CD8-positive, alpha-beta memory T cell (primary cell): ENCODE measurements around the gene MOV10. TPM values are rescaled to one million over a fixed set of nuclear protein-coding genes. Genes with fewer than 3 reads are reported as not detected.
"Not testable (repeated sequence)": the region's sequence is repeated elsewhere in the genome, so short reads cannot be mapped to it uniquely, and the experiment has no call there.

Experiments used
- CTCF ChIA-PET: fragments of 350-600 bp; sonication (Branson Sonifier 250); formaldehyde crosslinking; loops from one replicate; lab custom pipeline; 2021; ENCODE audit warnings: antibody characterized with exemption; lab: Charles Lee
- POLR2A ChIA-PET: fragments of 350-600 bp; sonication (Branson Sonifier 250); formaldehyde crosslinking; loops from one replicate; lab custom pipeline; 2021; ENCODE audit warnings: antibody characterized with exemption; lab: Charles Lee
- DNase-seq, 5 donors: peaks; one replicate each; pipeline versions ENCODE4 v3.0.0 to v3.0.0-alpha.2; 2020 to 2022; ENCODE audit warnings: mixed read lengths in 1 of 5
- H3K27ac ChIP-seq: one replicate; pipeline ENCODE4 v1.7.0; 2013; ENCODE audit warnings: low read depth, mild to moderate bottlenecking, low read length, moderate library complexity
- H3K27me3 ChIP-seq: 2 replicates; pipeline ENCODE4 v1.7.0; 2013; ENCODE audit warnings: low read length, mild to moderate bottlenecking; ENCODE audit not compliant: insufficient read depth, poor library complexity, severe bottlenecking
- H3K36me3 ChIP-seq: 2 replicates; pipeline ENCODE4 v1.7.0; 2013; ENCODE audit warnings: mild to moderate bottlenecking, low read length, moderate library complexity; ENCODE audit not compliant: insufficient read depth
- H3K4me1 ChIP-seq: 2 replicates; pipeline ENCODE4 v1.7.0; 2013; ENCODE audit warnings: mild to moderate bottlenecking, low read length, moderate library complexity; ENCODE audit not compliant: insufficient read depth
- H3K4me3 ChIP-seq: 2 replicates; pipeline ENCODE4 v1.7.0; 2013; ENCODE audit warnings: mild to moderate bottlenecking, low read length
- H3K9me3 ChIP-seq: 2 replicates; pipeline ENCODE4 v1.7.0; 2013; ENCODE audit warnings: mild to moderate bottlenecking, low read length
- H3K27ac Mint-ChIP-seq, 8 donors: one replicate each; pipeline ENCODE4 v1.8.0; 2020 to 2021; ENCODE audit warnings: mixed read lengths in 8 of 8, mild to moderate bottlenecking in 6 of 8, inconsistent platforms in 3 of 8, moderate library complexity in 3 of 8
- H3K27me3 Mint-ChIP-seq, 2 donors: one replicate each; pipeline ENCODE4 v1.8.0; 2020 to 2021; ENCODE audit warnings: mixed read lengths in 2 of 2, mild to moderate bottlenecking in 1 of 2, moderate library complexity in 1 of 2
- H3K36me3 Mint-ChIP-seq, 3 donors: one replicate each; pipeline ENCODE4 v1.8.0; 2020 to 2021; ENCODE audit warnings: mixed read lengths in 3 of 3, inconsistent platforms in 1 of 3, mild to moderate bottlenecking in 1 of 3
- H3K4me1 Mint-ChIP-seq, 3 donors: one replicate each; pipeline ENCODE4 v1.8.0; 2020 to 2021; ENCODE audit warnings: mixed read lengths in 3 of 3, inconsistent platforms in 1 of 3, mild to moderate bottlenecking in 1 of 3
- H3K4me3 Mint-ChIP-seq, 7 donors: one replicate each; pipeline ENCODE4 v1.8.0; 2020 to 2021; ENCODE audit warnings: mixed read lengths in 7 of 7, mild to moderate bottlenecking in 6 of 7, moderate library complexity in 4 of 7, inconsistent platforms in 2 of 7
- H3K9me3 Mint-ChIP-seq, 5 donors: one replicate each; pipeline ENCODE4 v1.8.0; 2020 to 2022; ENCODE audit warnings: mixed read lengths in 5 of 5, mild to moderate bottlenecking in 3 of 5, moderate library complexity in 2 of 5, inconsistent platforms in 1 of 5
- polyA plus RNA-seq: library from polyadenylated mRNA; unstranded; fragments of 300-500 nt; fragmentation: Illumina TruSeq; gene quantifications from one replicate; pipeline ENCODE4 v1.2.3, GENCODE V29; 2021
- total RNA-seq, 2 experiments: library from RNA; stranded (reverse); gene quantifications; one replicate each; pipeline ENCODE4 v1.2.3, GENCODE V29; 2021

The MOV10 gene
- total and polyA plus RNA-seq, 3 experiments from 2014 or later: 29.9 to 33.7 (median 31.0) TPM

DNA sequence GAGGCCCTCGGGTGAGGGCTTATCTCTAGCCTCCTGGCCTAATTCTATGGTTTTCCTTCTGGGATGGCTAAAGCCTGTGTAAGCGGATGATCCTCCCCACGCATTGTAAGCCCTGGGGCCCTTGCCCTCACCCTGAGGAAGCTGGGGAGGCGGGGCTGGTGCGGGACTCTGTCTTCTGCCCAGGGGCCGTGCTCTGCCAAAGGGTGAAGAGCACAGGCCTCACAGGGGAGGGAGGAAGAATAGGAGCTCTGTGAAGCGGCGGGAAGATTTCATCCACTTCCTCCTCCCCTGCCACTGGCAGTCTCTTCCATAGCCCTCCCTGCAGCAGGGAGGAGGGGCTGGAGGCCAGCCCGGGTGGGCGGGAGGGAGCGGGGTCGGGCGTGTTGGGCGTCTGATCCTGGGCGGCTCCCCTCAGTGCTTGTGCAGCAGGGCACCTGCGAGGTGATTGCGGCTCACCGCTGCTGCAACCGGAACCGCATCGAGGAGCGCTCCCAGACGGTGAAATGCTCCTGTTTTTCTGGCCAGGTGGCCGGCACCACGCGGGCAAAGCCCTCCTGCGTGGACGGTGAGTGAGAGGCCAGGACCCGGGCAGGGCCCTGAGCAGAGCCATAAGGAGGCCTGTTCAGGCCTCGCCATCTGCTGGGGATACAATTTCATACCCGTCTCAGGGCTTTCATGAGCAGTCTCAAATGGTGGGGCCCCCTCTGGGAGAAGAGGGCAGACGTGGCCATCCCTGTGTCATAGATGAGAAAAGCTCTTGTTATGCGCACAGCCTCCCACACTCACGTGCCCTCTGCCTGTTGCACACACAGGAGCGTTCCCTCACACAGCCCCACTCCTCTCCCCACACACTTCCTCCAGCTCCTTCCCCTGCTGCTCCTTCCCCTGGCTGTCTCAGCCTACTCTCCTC is 48.4 kb downstream of the MOV10 start:
- POLR2A ChIA-PET: no interaction called here
- H3K27me3 ChIP-seq: peaks cover 8% of the 10 kb centered on the region
- H3K4me3 ChIP-seq: no peak overlapping the region
- no peak for DNase-seq
- CTCF ChIA-PET: no interaction called here
- Mint-ChIP-seq H3K4me1 (peaks cover 9 to 18% (median 11%) of the 10 kb centered on the region in 3 donors), H3K36me3 (peaks cover 0 to 1% (median 0%) of the 10 kb centered on the region in 3 donors), H3K4me3 (peak overlapping the region in 3 of 7 donors; percentile 25 to 49 (median 33)), H3K27ac (no peak overlapping the region), H3K27me3 (peaks cover 13 to 24% of the 10 kb centered on the region in 2 donors), H3K9me3 (no peaks in the 10 kb centered on the region)
- H3K4me1 ChIP-seq: no peaks in the 10 kb centered on the region
- no peaks in the 10 kb centered on the region for H3K9me3 ChIP-seq
- no peaks in the 10 kb centered on the region for H3K36me3 ChIP-seq
- no peak overlapping the region for H3K27ac ChIP-seq

DNA sequence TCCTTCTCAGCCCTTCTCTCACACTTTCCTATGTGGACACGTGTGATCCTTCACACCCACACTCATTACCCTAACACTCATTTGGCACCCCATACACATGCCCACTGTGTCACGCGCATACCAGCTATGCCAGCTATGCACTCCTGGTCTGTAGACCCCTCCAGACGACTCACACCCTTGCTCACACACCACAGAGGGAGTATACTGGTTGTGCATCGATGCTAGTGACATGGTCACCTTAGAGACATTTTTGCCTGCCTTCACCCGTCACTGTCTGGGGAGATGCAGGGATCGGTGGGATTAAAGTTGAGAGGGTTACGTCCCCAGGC is 49.0 kb downstream of the MOV10 start:
- H3K9me3 ChIP-seq: no peaks in the 10 kb centered on the region
- no peaks in the 10 kb centered on the region for H3K4me1 ChIP-seq
- no peaks in the 10 kb centered on the region for H3K36me3 ChIP-seq
- POLR2A ChIA-PET: no interaction called here
- no peak overlapping the region for H3K27ac Mint-ChIP-seq
- peaks cover 11 to 24% of the 10 kb centered on the region in 2 donors for H3K27me3 Mint-ChIP-seq
- peaks cover 0 to 1% (median 0%) of the 10 kb centered on the region in 3 donors for H3K36me3 Mint-ChIP-seq
- peaks cover 8 to 14% (median 11%) of the 10 kb centered on the region in 3 donors for H3K4me1 Mint-ChIP-seq
- H3K9me3 Mint-ChIP-seq: no peaks in the 10 kb centered on the region
- H3K27ac ChIP-seq: no peak overlapping the region
- CTCF ChIA-PET: no interaction called here
- no peak for DNase-seq
- no peak overlapping the region for H3K4me3 ChIP-seq
- H3K27me3 ChIP-seq: peaks cover 8% of the 10 kb centered on the region
- peak overlapping the region in 2 of 7 donors; percentile 33 to 49 for H3K4me3 Mint-ChIP-seq

DNA sequence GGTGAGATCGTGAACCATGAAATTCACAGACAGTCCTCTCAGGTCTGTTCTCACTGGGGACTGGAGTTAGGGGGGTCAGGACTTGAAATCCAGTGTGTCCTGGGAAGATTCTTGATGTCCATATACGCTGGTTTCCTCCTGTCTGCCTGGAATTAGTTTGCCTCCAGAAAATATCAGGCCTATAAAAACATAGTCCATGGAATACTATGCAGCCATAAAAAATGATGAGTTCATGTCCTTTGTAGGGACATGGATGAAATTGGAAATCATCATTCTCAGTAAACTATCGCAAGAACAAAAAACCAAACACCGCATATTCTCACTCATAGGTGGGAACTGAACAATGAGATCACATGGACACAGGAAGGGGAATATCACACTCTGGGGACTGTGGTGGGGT is 49.8 kb downstream of the MOV10 start:
- H3K36me3 ChIP-seq, H3K4me3 Mint-ChIP-seq, H3K4me3 ChIP-seq, DNase-seq, H3K27ac ChIP-seq, H3K9me3 Mint-ChIP-seq, H3K9me3 ChIP-seq, H3K4me1 ChIP-seq, H3K27ac Mint-ChIP-seq, POLR2A ChIA-PET, H3K36me3 Mint-ChIP-seq, H3K27me3 ChIP-seq: not testable (repeated sequence)
- peaks cover 5 to 12% (median 9%) of the 10 kb centered on the region in 3 donors for H3K4me1 Mint-ChIP-seq
- H3K27me3 Mint-ChIP-seq: peaks cover 11 to 22% of the 10 kb centered on the region in 2 donors
- CTCF ChIA-PET: interaction anchor here (0.6 kb wide), 1 partner anchor 21 kb away, joined by 3 read pairs; no protein-coding TSS in a partner anchor

DNA sequence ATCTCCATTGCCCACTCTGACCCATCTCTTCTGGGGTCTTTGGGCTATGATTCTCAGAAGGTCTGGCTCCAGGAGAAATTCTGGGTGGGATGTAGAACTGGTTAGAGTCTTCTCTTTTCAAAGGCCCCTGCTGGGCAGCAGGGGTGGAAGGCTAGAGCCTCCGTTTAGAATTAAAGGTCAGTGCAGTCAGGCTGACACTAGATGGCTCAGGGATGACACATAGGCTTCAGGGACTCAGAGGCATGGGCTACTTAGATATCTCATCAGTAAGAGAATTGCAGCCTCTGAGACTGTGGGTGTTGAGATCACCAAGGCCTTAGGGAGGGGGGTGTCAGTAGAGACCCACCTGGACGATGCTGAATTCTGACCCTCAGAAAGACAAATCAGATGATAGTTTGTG is 53.3 kb downstream of the MOV10 start:
- ChIA-PET POLR2A (no interaction called here), CTCF (interaction anchor here (1.5 to 1.9 kb wide), 2 partner anchors 9 to 12 kb away, joined by 5 to 13 read pairs; partner anchors contain the start of gene PPM1J)
- Histone ChIP-seq H3K36me3 (no peaks in the 10 kb centered on the region), H3K9me3 (no peaks in the 10 kb centered on the region), H3K4me1 (no peaks in the 10 kb centered on the region), H3K4me3 (no peak overlapping the region), H3K27me3 (no peaks in the 10 kb centered on the region), H3K27ac (no peak overlapping the region)
- H3K4me1 Mint-ChIP-seq: peaks cover 5 to 8% (median 7%) of the 10 kb centered on the region in 3 donors
- no peak for DNase-seq
- no peak overlapping the region for H3K27ac Mint-ChIP-seq
- no peak overlapping the region for H3K4me3 Mint-ChIP-seq
- no peaks in the 10 kb centered on the region for H3K9me3 Mint-ChIP-seq
- peaks cover 0 to 1% (median 0%) of the 10 kb centered on the region in 3 donors for H3K36me3 Mint-ChIP-seq
- H3K27me3 Mint-ChIP-seq: peaks cover 4 to 6% of the 10 kb centered on the region in 2 donors

DNA sequence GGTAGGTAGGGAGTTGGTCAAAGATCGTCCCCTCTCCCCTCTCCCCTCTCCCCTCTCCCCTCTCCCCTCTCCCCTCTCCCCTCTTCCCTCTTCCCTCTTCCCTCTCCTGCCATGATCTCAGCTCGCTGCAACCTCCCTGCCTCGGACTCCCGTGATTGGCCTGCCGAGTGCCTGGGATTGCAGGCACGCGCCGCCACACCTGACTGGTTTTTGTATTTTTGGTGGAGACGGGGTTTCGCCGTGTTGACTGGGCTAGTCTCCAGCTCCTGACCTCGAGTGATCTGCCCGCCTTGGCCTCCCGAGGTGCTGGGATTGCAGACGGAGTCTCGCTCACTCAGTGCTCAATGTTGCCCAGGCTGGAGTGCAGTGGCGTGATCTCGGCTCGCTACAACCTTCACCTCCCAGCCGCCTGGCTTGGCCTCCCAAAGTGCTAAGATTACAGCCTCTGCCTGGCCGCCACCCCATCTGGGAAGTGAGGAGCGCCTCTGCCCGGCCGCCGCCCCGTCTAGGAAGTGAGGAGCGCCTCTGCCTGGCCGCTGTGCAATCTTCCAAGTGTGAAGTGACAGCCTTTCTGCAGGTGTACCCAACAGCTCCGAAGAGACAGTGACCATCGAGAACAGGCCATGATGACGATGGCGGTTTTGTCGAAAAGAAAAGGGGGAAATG is 54.0 kb downstream of the MOV10 start:
- H3K27ac Mint-ChIP-seq, H3K27me3 ChIP-seq, H3K27me3 Mint-ChIP-seq, DNase-seq, H3K36me3 ChIP-seq, H3K4me1 Mint-ChIP-seq, H3K9me3 Mint-ChIP-seq, H3K9me3 ChIP-seq, H3K4me3 Mint-ChIP-seq, H3K36me3 Mint-ChIP-seq, H3K4me1 ChIP-seq, H3K27ac ChIP-seq, POLR2A ChIA-PET, H3K4me3 ChIP-seq, CTCF ChIA-PET: not testable (repeated sequence)

DNA sequence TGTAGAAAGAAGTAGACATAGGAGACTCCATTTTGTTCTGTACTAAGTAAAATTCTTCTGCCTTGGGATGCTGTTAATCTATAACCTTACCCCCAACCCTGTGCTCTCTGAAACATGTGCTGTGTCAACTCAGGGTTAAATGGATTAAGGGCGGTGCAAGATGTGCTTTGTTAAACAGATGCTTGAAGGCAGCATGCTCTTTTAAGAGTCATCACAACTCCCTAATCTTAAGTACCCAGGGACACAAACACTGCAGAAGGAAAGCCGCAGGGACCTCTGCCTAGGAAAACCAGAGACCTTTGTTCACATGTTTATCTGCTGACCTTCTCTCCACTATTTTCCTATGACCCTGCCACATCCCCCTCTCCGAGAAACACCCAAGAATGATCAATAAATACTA is 54.6 kb downstream of the MOV10 start:
- not testable (repeated sequence) for H3K27me3 ChIP-seq, H3K4me3 ChIP-seq, H3K36me3 Mint-ChIP-seq, H3K9me3 Mint-ChIP-seq, H3K9me3 ChIP-seq, H3K4me3 Mint-ChIP-seq, H3K36me3 ChIP-seq, H3K4me1 ChIP-seq, H3K4me1 Mint-ChIP-seq, H3K27me3 Mint-ChIP-seq, H3K27ac Mint-ChIP-seq, DNase-seq, H3K27ac ChIP-seq
- ChIA-PET POLR2A (interaction anchor here (0.6 kb wide), 1 partner anchor 221 kb away, joined by 3 read pairs; no protein-coding TSS in a partner anchor), CTCF (interaction anchor here (1.3 to 2.0 kb wide), 2 partner anchors 8 to 14 kb away, joined by 5 to 7 read pairs; partner anchors contain the start of gene PPM1J)

DNA sequence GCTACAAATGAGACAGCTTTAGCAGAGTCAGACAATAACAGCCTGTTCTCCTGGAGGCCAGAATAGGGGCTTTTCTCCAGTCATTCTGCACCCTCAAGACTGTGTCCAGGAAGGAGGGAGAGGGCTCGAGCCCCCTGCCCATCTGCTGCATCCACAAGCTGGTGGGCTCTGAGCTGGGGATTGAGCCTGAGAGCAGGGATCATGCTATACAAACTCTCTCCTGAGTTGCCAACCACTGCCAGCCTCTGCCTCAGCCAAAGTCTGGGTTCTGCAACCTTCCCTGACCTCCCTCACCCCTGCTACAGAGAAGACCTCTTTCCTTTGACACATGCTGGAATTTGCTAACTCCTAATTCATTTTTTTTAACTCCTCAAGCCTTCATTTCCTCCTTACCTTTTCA is 55.5 kb downstream of the MOV10 start:
- Histone ChIP-seq H3K36me3 (no peaks in the 10 kb centered on the region), H3K27ac (no peak overlapping the region), H3K4me1 (no peaks in the 10 kb centered on the region), H3K9me3 (no peaks in the 10 kb centered on the region), H3K4me3 (no peak overlapping the region), H3K27me3 (no peaks in the 10 kb centered on the region)
- H3K4me1 Mint-ChIP-seq: no peaks in the 10 kb centered on the region
- CTCF ChIA-PET: interaction anchor here (1.3 to 2.0 kb wide), 3 partner anchors 9 to 14 kb away, joined by 5 to 7 read pairs (median 7); partner anchors contain the start of gene PPM1J
- peaks cover 11 to 12% of the 10 kb centered on the region in 2 donors for H3K27me3 Mint-ChIP-seq
- DNase-seq: no peak
- H3K27ac Mint-ChIP-seq: no peak overlapping the region
- H3K4me3 Mint-ChIP-seq: no peak overlapping the region
- peaks cover 0 to 3% (median 0%) of the 10 kb centered on the region in 3 donors for H3K36me3 Mint-ChIP-seq
- POLR2A ChIA-PET: interaction anchor here (0.6 kb wide), 1 partner anchor 222 kb away, joined by 3 read pairs; no protein-coding TSS in a partner anchor
- peaks cover 0 to 1% (median 0%) of the 10 kb centered on the region in 5 donors for H3K9me3 Mint-ChIP-seq

DNA sequence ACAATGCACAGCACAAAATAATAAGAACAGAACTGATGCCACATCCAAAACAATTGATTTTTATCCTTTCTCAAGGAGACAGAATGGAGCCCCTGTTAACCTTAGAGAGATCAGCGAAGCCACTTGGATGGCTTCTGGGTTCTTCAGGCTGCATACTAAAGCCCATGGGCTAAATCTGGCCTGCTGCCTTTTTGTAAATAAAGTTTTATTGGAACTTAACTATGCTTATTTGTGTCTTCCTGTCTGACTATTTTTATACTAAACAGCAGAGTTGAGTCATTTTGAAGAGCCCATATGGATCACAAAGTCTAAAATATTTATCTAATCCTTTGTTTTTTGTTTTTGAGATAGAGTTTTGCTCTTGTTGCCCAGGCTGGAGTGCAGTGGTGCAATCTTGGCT is 57.0 kb downstream of the MOV10 start:
- Mint-ChIP-seq H3K4me1 (no peaks in the 10 kb centered on the region), H3K36me3 (peaks cover 0 to 3% (median 0%) of the 10 kb centered on the region in 3 donors), H3K27me3 (peaks cover 10 to 14% of the 10 kb centered on the region in 2 donors), H3K4me3 (no peak overlapping the region), H3K27ac (no peak overlapping the region), H3K9me3 (peaks cover 0 to 1% (median 0%) of the 10 kb centered on the region in 5 donors)
- Histone ChIP-seq H3K27ac (no peak overlapping the region), H3K36me3 (no peaks in the 10 kb centered on the region), H3K27me3 (no peaks in the 10 kb centered on the region), H3K9me3 (no peaks in the 10 kb centered on the region), H3K4me3 (no peak overlapping the region), H3K4me1 (no peaks in the 10 kb centered on the region)
- DNase-seq: no peak
- ChIA-PET POLR2A (no interaction called here), CTCF (no interaction called here)
